Endothelial cell of umbilical vein (primary cell): Measurements from ENCODE around the gene NEU4. TPM values are rescaled to one million over a fixed set of nuclear protein-coding genes. Genes with fewer than 3 reads are reported as not detected.
"Not testable (repeated sequence)": the region's sequence is repeated elsewhere in the genome, so short reads cannot be mapped to it uniquely, and the experiment has no call there.

ENCODE experiments used
- BruUV-seq: library from RNA; stranded (reverse); fragments of 400-500 nt; replicated peaks from 2 replicates; lab custom pipeline; 2021; lab: Mats Ljungman, UMichigan
- CTCF ChIA-PET: fragments of 300-600, 350-600 bp; sonication (Branson Sonifier 250); formaldehyde crosslinking; loops from one replicate; lab custom pipeline; 2021; ENCODE audit warnings: antibody characterized with exemption, inconsistent platforms; lab: Charles Lee
- POLR2A ChIA-PET: fragments of 300-600, 350-600 bp; sonication (Branson Sonifier 250); formaldehyde crosslinking; loops from one replicate; lab custom pipeline; 2021; ENCODE audit warnings: antibody characterized with exemption, inconsistent platforms; lab: Charles Lee
- DNase-seq: peaks from one replicate; pipeline ENCODE4 v3.0.0-alpha.2; 2011; ENCODE audit warnings: low read depth, low spot score
- FAIRE-seq: peaks from 2 replicates; lab custom pipeline; 2011; peaks lifted over from hg19 to GRCh38; lab: Jason Lieb, UNC
- H2AFZ ChIP-seq: 2 replicates; pipeline ENCODE4 v1.6.0; 2012; ENCODE audit warnings: low read depth, low read length, control low read depth, inconsistent platforms
- H3K27ac ChIP-seq: 2 replicates; pipeline ENCODE4 v1.5.1; 2011; ENCODE audit warnings: low read depth, mild to moderate bottlenecking, control low read depth, low read length, moderate library complexity; ENCODE audit not compliant: insufficient read depth
- H3K27me3 ChIP-seq, 2 experiments: 2 replicates each; pipeline versions ENCODE4 v1.6.0 to v1.6.1; 2011; ENCODE audit warnings: low read length in 2 of 2, mixed read lengths in 1 of 2; ENCODE audit not compliant: control insufficient read depth in 2 of 2, insufficient read depth in 2 of 2
- H3K36me3 ChIP-seq, 2 experiments: 2 replicates in 1 of 2; 3 replicates in 1 of 2; pipeline ENCODE4 v1.5.1; 2011; ENCODE audit warnings: low read length in 2 of 2, mild to moderate bottlenecking in 1 of 2, moderate library complexity in 1 of 2; ENCODE audit not compliant: control insufficient read depth in 2 of 2, insufficient read depth in 2 of 2; ENCODE audit errors: extremely low read depth in 1 of 2
- H3K4me1 ChIP-seq: 3 replicates; pipeline ENCODE4 v1.5.1; 2011; ENCODE audit warnings: mild to moderate bottlenecking, low read length; ENCODE audit not compliant: control insufficient read depth, insufficient read depth; ENCODE audit errors: extremely low read depth
- H3K4me2 ChIP-seq: 2 replicates; pipeline ENCODE4 v1.6.1; 2011; ENCODE audit warnings: low read length, control low read depth, mixed read lengths; ENCODE audit not compliant: insufficient read depth
- H3K4me3 ChIP-seq, 3 experiments: fragments of 200-600 bp in 1 of 3; sonication (generic), shearing (Covaris generic) in 1 of 3; replicated peaks in 1 of 3; 2 replicates each; pipeline ENCODE4 v1.5.1; 2011 to 2016; ENCODE audit warnings: control low read depth in 3 of 3, low read length in 3 of 3, mild to moderate bottlenecking in 2 of 3, inconsistent platforms in 1 of 3, low read depth in 1 of 3, moderate library complexity in 1 of 3; ENCODE audit not compliant: insufficient read depth in 1 of 3
- H3K79me2 ChIP-seq: 2 replicates; pipeline ENCODE4 v1.6.0; 2012; ENCODE audit warnings: low read length, inconsistent platforms; ENCODE audit not compliant: control insufficient read depth, insufficient read depth
- H3K9ac ChIP-seq: replicated peaks from 2 replicates; pipeline ENCODE3; 2011; ENCODE audit warnings: low read length, control low read depth; ENCODE audit not compliant: insufficient read depth; ENCODE audit errors: extremely low read depth
- H3K9me1 ChIP-seq: replicated peaks from 3 replicates; pipeline ENCODE4 v1.6.0; 2011; ENCODE audit warnings: mild to moderate bottlenecking, low read length; ENCODE audit not compliant: control insufficient read depth, insufficient read depth; ENCODE audit errors: extremely low read depth
- H3K9me3 ChIP-seq: replicated peaks from 2 replicates; pipeline ENCODE4 v1.5.1; 2012; ENCODE audit warnings: low read length, inconsistent platforms; ENCODE audit not compliant: control insufficient read depth, insufficient read depth
- H4K20me1 ChIP-seq: replicated peaks from 2 replicates; pipeline ENCODE3; 2011; ENCODE audit warnings: mild to moderate bottlenecking, low read length; ENCODE audit not compliant: control insufficient read depth, insufficient read depth; ENCODE audit errors: extremely low read depth
- CTCF ChIP-seq, 2 donors: IDR thresholded peaks; 1 replicate in 1 of 2; 2 replicates in 1 of 2; pipeline ENCODE4 v1.5.1; 2011; ENCODE audit warnings: low read length in 2 of 2, mild to moderate bottlenecking in 2 of 2, moderate library complexity in 2 of 2, control low read depth in 1 of 2, inconsistent platforms in 1 of 2, low read depth in 1 of 2; ENCODE audit not compliant: insufficient read depth in 1 of 2; ENCODE audit errors: extremely low read depth in 1 of 2
- EZH2 ChIP-seq: IDR thresholded peaks from 2 replicates; pipeline ENCODE4 v1.6.1; 2012; ENCODE audit warnings: borderline replicate concordance, low read depth, mild to moderate bottlenecking, moderate library complexity, low read length, inconsistent platforms; ENCODE audit not compliant: severe bottlenecking
- FOS ChIP-seq: IDR thresholded peaks from 2 replicates; pipeline ENCODE4 v1.6.1; 2011; ENCODE audit warnings: mild to moderate bottlenecking, low read length, moderate library complexity, borderline replicate concordance; ENCODE audit not compliant: insufficient read depth
- GATA2 ChIP-seq: IDR thresholded peaks from 2 replicates; pipeline ENCODE4 v1.7.0; 2011; ENCODE audit warnings: low read depth, mild to moderate bottlenecking, moderate library complexity, mixed read lengths, low read length; ENCODE audit not compliant: insufficient read length, insufficient read depth
- JUN ChIP-seq: IDR thresholded peaks from 2 replicates; pipeline ENCODE4 v1.6.1; 2011; ENCODE audit warnings: borderline replicate concordance, low read depth; ENCODE audit not compliant: insufficient read length, insufficient read depth
- MYC ChIP-seq: IDR thresholded peaks from one replicate; pipeline ENCODE4 v1.6.1; 2011; ENCODE audit warnings: mild to moderate bottlenecking, low read depth, low read length
- POLR2A ChIP-seq: IDR thresholded peaks from 2 replicates; pipeline ENCODE4 v1.6.1; 2012; ENCODE audit warnings: low read depth, mild to moderate bottlenecking, control low read depth, low read length
- POLR2AphosphoS5 ChIP-seq: IDR thresholded peaks from 2 replicates; pipeline ENCODE4 v1.6.1; 2012; ENCODE audit warnings: low read depth, mild to moderate bottlenecking, control low read depth, low read length, moderate library complexity; ENCODE audit not compliant: insufficient read depth
- dilution Hi-C: fragments of 300-500 bp; cut with MboI; formaldehyde crosslinking; loops from one replicate; pipeline ENCODE4 v1.15.0; 2019; ENCODE audit warnings: low sequenced_read_pairs; ENCODE audit not compliant: extremely low pct_ligation_motif_present
- intact Hi-C: fragments of 100-400 bp; cut with micrococcal nuclease; formaldehyde crosslinking; loops from one replicate; pipeline ENCODE4 v1.10.0; 2022
- polyA plus RNA-seq, 4 experiments: library from polyadenylated mRNA; depleted of rRNA in 3 of 4; stranded (reverse) in 3 of 4; unstranded in 1 of 4; fragments of >200 nt; gene quantifications; 2 replicates each; pipeline versions ENCODE4 v1.2.1 to v1.2.3, GENCODE V29; 2011 to 2012; ENCODE audit warnings: missing spikeins in 1 of 4
- total RNA-seq: library from RNA; stranded (reverse); gene quantifications from 2 replicates; pipeline ENCODE4 v1.2.3, GENCODE V29; 2021
- TF ChIP-seq, protein P1 (sequence below): IDR thresholded peaks from 2 replicates; pipeline ENCODE4 v1.6.1; 2011; ENCODE audit not compliant: insufficient read depth, insufficient read length

NEU4 gene
- total and polyA plus RNA-seq, 2 donors (not counting 3 experiments of a cell fraction or from before 2014, with no cell fraction given), result not detected

DNA sequence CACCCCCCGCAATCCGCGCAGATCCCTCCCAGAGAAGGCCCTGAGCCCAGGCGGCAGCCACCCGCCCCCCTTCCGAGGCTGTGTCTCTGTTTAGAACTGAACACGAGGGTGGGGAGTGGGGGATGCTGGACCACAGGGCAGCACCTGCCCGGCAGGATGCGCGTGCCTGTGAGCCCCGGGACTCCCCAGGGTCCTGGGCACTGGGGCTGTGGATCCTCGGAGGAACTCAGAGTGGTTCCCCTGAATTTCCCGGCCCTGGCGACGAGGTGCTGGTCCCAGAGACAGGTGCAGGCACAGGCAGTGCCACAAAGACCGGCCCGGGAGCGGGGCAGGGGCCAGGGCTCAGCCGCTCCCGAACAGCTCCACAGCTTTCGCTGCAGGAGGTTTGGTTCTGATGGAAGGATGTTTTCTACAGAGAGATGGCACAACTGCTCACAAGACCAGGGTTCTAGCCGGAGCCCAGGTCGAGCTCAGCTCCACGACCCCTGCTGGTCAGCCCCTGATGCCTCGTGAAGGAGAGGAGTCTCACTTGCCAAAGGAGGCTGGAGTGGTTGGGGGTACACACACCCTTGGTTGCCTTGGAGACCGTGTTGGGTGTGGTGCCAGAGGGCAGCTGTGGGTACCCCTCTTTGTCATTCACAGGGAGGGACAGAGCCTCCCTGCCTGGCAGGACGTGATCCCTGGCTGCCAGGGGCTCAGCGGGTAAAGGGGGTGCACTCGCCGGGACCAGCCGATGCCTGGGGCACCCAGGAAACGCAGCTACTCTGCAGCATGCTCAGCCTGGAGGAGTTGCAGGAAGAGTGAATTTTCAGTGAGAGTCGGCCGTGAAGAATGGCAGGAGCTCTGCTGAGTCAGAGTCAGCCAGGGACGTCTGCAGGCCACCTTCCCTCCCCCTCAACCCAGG lies 4.4 kb upstream of the NEU4 start:
- Histone ChIP-seq H3K9me1 (no peaks in the 10 kb centered on the region), H3K4me3 (no peak overlapping the region), H3K9ac (no peak overlapping the region), H3K79me2 (no peaks in the 10 kb centered on the region), H3K36me3 (no peaks in the 10 kb centered on the region), H3K27me3 (peaks cover 15 to 18% of the 10 kb centered on the region in 2 experiments), H3K27ac (no peak overlapping the region), H3K4me2 (no peak overlapping the region), H2AFZ (no peak overlapping the region), H4K20me1 (no peaks in the 10 kb centered on the region), H3K9me3 (no peaks in the 10 kb centered on the region), H3K4me1 (peaks cover 5% of the 10 kb centered on the region)
- FAIRE-seq (no peak), DNase-seq (no peak)
- CTCF ChIA-PET, result interaction anchor here (1.0 to 1.5 kb wide), 5 partner anchors 8 to 64 kb away, joined by 3 to 4 read pairs (median 4); no protein-coding TSS in a partner anchor
- TF ChIP-seq EZH2, result no peak
- TF ChIP-seq, protein P1, sequence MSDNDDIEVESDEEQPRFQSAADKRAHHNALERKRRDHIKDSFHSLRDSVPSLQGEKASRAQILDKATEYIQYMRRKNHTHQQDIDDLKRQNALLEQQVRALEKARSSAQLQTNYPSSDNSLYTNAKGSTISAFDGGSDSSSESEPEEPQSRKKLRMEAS, result no peak
- TF ChIP-seq MYC, result no peak
- TF ChIP-seq POLR2AphosphoS5, result no peak
- TF ChIP-seq JUN, result no peak
- no peak for TF ChIP-seq GATA2
- no peak for TF ChIP-seq CTCF (IDR thresholded peaks at IDR 0.05; ENCODE audit: extremely low read depth in 1 of 2, insufficient read depth in 1 of 2, low read depth in 1 of 2, low read length in 2 of 2)
- TF ChIP-seq POLR2A, result no peak
- TF ChIP-seq FOS, result no peak
- no TSS peak for BruUV-seq
- POLR2A ChIA-PET, result no interaction called here
- dilution Hi-C loops, result no loop called here
- intact Hi-C loops, result no loop called here

DNA sequence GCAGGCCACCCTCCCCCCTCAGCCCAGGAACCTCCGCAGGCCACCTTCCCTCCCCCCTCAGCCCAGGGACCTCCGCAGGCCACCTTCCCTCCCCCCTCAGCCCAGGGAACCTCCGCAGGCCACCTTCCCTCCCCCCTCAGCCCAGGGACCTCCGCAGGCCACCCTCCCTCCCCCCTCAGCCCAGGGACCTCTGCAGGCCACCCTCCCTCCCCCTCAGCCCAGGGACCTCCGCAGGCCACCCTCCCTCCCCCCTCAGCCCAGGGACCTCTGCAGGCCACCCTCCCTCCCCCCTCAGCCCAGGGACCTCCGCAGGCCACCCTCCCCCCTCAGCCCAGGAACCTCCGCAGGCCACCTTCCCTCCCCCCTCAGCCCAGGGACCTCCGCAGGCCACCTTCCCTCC lies 2.8 kb upstream of the NEU4 start:
- CTCF ChIA-PET, DNase-seq, intact Hi-C loops, H3K36me3 ChIP-seq, POLR2A ChIA-PET, H3K9me1 ChIP-seq, H2AFZ ChIP-seq, H3K9ac ChIP-seq, H3K79me2 ChIP-seq, H3K4me1 ChIP-seq, H3K4me2 ChIP-seq, dilution Hi-C loops, FAIRE-seq, H3K4me3 ChIP-seq, H4K20me1 ChIP-seq, BruUV-seq, H3K9me3 ChIP-seq, H3K27ac ChIP-seq: not testable (repeated sequence)
- peaks cover 15 to 18% of the 10 kb centered on the region in 2 experiments for H3K27me3 ChIP-seq
